ENCODE results near the gene SYDE1.

- TF ChIP-seq CTCF (IDR thresholded peaks at IDR 0.05): no peak
- TF ChIP-seq ZFX (IDR thresholded peaks at IDR 0.05; ENCODE audit: borderline replicate concordance): no peak
Observed at GRCh38 chr19:15098460-15098859, 8.7 kb upstream of the SYDE1 start.

Data from 22Rv1 (cell line).